ENCODE results near the gene STARD3NL. TPM values are rescaled to one million over a fixed set of nuclear protein-coding genes. Genes with fewer than 3 reads are reported as not detected.

The STARD3NL gene, protein sequence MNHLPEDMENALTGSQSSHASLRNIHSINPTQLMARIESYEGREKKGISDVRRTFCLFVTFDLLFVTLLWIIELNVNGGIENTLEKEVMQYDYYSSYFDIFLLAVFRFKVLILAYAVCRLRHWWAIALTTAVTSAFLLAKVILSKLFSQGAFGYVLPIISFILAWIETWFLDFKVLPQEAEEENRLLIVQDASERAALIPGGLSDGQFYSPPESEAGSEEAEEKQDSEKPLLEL
- total RNA-seq (ENCODE audit: low replicate concordance), result 38.8 and 71.0 TPM in 2 replicates

GRCh38 chr7:38178004-38178694 is at the start of gene STARD3NL:
TSS of gene STARD3NL (plus strand) at chr7:38178245. CDS start at chr7:38207505, 29,260 bp downstream.

DNA sequence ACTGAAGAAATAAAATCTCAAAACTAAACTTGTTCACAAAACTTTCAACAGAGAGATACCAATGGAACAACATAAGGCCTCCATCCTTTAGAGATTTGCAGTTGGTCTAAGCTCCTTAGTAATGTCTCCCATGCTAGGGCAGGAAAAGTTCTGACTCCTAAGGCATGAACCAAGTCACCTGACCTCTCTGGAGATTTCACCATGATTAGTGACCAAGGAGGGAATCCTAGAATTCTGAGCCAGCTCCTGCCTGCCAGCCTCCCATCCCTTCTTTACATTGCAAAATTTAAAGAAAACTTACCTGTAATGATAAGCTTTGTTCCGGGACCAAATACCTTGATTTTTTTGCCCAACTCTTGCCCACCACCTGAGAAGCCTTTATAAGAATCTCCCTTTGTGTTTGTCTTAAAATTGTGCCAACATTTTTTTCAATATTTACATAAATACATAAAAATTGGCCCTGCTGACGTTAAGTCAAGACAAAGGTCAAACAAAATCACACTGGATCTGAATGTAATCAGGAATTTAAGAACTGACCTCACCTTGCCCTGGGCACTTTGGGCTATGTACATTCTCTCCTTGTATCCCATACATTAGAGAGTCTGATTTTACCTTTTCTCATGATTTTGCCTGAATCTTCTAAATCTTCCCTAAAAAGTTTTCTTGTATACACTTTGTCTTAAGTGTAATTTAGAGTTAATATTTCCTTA is 95.4 kb downstream of the STARD3NL start, which contains the start of gene TARP:
TSS of gene TARP (minus strand) at position 351 of the 710 bp plus-strand sequence.

Measured in smooth muscle cell of the coronary artery (primary cell).